Measurements from ENCODE around the gene ZFP36L2.

- TF ChIP-seq TCF12 (IDR thresholded peaks at IDR 0.05): no peak
- no peak for TF ChIP-seq SIN3A (IDR thresholded peaks at IDR 0.05; ENCODE audit: borderline replicate concordance, low read depth, low read length)
- no peak for TF ChIP-seq YY1 (IDR thresholded peaks at IDR 0.05; ENCODE audit: low read depth)
- TF ChIP-seq CTCF (IDR thresholded peaks at IDR 0.05): peak; percentile 52
- no peak for TF ChIP-seq MAX (IDR thresholded peaks at IDR 0.05; ENCODE audit: low read depth)
- TF ChIP-seq GATA2 (CRISPR knock-in tag; IDR thresholded peaks at IDR 0.05): no peak
- no peak for TF ChIP-seq ZBTB33 (IDR thresholded peaks at IDR 0.05; ENCODE audit: borderline replicate concordance, low read depth)
Observed at GRCh38 chr2:43227830-43228281, 1.4 kb upstream of the ZFP36L2 start.
